Kidney capillary endothelial cell (primary cell): ENCODE data around the gene DRC1.
"Not testable (repeated sequence)": the region's sequence is repeated elsewhere in the genome, so short reads cannot be mapped to it uniquely, and the experiment has no call there.

Experiments used
- DNase-seq: peaks from one replicate; pipeline ENCODE4 v3.0.0-alpha.2; 2018; ENCODE audit warnings: low spot score

Gene DRC1

DNA sequence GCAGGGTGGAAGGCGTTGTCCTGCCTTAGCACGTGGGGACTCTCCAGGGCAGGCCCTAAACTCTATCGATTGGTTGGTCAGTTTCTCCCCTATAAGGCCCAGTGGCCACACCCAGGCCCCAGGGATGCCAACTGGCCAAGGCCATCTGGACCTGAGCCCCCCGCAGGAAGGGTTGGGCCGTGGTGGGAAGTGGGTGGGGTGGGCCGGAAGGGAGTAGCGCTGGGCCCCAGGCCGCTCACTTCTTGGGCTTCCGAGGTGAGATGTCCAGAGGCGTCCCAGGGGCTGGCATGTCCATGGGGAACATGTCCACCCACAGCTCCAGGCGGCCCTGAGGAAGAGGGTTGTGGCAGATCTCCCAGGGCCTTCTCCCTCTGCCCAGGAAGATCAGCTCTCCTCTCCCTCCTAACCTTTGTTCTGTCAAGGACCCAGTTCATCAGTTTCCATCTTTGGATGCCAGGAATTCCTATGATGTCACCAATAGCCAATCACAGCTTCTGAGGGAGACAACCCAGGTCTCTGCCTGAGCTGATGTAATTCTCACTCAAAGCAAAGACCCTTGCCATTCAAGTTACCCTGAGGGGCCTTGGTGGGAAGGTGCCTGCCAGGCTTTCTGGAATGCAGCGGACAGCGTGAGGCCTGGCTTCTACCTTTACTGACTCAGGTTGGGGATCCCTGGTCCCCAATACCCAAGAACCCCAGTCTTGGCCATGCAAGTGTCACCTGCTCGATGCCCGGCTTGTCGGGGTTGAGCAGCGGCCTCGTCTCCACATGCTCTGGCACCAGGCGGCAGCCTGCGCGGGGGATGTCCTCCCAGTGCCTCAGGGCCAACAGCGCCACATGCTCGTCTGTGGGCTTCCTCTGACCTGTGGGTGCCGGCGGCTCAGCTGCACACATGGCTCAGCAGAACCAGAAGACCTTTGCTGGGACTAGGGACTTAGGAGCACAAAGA is 61.8 kb downstream of the DRC1 start:
- no peak for DNase-seq

DNA sequence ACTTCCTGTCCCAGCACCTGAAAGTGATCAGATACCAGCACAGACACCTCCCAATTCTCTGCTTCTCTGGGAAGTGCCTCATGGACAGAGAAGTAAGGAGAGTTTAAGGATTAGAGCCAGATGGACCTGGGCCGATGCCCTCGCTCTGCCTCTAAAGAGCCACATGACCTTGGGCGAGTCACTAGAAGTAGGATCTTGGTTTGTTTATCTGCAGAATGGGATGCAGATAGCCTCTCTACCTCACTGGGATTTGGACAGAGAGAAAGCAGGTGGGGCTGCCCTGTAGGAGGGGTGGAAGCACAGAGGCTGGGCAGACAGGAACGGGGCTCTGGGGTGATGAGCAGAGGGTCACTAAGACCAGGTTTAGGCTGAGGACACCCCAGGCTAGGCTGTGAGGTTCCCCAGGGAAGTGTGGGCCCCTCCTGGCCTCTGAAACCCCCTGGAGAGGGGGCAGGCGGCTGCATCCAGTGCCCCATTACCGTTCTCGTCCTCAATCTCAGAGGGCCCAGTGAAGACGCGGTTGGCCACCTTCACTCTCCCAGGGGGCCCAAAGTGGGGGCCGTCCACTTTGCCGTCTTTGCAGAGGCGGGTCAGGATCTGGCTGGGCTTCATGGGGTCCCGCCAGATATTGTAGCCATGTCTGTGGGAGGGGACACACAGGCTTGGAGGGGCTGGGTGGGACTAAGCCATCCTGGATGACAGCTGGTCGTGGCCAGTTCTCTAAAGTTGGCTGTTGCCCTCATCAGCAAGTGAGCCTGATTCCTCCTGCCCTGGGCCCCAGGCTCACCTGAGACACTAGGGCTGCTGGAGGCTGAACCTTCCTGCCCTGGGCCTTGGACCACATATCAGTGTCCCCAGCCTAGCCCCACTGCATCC is 62.9 kb downstream of the DRC1 start:
- no peak for DNase-seq

DNA sequence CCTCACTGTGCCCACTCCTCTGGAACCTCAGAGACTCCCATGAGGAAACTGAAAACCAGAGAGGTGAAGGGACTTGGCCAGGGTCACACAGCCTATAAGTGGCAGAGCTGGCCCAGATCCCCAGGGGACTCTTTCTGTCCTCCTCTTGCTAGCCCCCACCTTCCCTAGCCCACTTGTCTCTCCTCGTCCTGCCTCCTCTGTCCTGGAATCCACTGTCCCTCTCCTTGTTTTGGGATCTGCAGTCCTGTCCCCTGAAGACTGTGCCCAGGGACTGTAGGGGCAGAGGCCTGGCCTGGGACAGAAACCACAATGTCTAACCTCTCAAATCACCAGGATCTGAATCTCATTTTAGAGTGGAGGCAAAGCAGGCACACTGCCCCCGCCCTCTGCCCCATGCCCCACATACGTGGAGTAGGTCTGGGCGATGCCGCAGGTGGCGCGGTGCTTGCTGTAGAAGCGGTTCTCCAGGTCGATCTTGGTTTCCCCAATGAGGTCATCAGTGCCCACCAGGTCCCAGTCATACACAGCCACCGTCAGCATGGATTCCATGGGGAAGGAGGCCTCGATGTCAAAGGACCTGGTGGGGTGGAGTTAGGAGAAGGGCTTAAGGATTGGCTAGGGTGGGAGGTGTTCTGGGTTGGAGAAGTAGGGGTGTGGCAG is 63.7 kb downstream of the DRC1 start:
- DNase-seq, result no peak

DNA sequence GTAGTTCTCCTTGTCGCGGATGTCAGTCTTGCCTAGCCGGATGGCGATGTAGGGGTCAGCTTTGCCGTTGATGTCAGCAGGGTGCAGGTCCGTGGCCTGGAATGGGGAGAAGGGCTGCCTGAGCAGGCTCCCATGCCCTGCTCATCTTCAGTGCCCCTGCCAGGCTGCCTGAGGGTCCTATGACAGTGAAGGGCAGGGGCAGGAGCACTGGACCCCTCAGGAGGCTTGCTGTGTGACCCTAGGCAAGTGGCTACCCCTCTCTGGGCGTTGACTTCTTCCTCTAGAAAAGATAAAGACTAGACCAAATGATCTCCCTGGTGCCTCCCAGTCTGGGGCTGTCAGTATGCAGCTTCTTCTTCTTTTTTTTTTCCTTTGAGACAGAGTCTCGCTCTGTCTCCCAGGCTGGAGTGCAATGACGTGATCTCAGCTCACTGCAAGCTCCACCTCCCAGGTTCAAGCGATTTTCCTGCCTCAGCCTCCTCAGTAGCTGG is 64.3 kb downstream of the DRC1 start:
- no peak for DNase-seq

DNA sequence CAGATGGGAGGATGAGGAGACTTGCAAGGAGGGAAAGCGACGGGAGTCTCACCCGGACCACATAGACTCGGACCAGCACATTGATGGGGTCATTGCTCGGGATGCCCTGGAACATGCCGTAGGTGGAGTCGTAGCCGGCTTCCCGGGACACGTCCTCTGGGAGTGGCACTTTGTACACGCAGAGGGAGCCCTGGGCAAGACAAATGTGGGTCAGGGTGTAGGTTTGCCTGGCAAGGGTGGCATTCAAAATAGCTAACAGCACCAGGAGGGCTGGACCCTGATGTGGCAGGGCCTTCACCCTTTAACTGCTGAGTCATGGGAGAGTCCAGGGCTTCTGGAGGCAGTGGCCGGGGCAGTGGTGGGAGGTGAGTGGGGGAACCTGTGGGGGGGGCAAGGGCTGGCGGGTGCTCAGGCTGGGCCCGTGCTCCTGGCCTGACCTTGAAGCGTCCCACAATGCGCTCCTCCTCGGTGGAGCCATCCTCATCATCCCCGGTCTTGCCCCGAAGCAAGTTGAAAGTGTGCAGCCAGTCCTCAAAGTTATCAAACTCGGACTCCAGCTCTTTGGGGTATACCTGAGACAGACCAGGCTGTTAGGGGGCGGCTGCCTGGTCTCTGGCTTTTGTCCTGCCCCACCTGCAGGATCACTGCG is 65.1 kb downstream of the DRC1 start:
- no peak for DNase-seq

DNA sequence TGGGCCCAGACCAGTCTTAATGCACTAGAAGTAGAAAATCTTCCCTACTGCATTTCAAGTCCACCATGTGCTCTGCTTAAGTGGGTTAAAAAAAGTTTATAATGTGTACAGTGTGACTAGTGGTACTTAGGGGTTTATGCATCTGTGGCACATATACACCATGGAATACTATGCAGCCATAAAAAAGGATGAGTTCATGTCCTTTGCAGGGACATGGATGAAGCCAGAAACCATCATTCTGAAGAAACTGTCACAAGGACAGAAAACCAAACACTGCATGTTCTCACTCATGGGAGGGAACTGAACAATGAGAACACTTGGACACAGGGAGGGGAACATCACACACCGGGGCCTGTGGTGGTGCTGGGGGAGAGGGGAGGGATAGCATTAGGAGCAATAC is 66.8 kb downstream of the DRC1 start:
- not testable (repeated sequence) for DNase-seq

DNA sequence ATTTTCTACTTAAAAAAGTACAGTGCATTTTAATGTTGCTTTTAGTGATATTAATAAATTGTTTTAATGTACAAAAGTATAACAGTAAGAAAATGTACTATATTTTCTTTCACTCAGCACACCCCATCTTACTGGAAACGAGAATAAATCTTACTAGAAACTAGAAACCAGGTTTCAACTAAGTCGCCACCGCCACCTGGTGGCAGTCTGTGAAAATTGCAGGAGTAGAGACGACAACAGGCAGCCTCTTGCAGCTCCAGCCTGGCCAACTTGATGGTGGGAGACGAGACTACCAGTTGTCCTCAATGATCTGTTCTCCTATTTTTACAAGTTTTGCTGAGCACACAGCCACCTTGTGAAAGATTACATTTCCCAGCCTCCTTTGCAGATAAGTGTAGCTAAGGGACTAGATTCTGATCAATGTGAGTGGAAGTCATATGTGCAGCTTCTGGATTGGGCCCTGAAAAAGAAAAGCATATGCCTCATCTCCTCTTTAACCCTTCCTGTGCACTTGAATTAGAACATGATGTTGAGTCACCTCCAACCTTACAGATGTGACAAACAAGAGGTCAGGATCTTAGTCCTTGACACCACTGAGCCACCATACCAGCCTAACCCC is 67.5 kb downstream of the DRC1 start:
- peak; percentile 61 for DNase-seq

DNA sequence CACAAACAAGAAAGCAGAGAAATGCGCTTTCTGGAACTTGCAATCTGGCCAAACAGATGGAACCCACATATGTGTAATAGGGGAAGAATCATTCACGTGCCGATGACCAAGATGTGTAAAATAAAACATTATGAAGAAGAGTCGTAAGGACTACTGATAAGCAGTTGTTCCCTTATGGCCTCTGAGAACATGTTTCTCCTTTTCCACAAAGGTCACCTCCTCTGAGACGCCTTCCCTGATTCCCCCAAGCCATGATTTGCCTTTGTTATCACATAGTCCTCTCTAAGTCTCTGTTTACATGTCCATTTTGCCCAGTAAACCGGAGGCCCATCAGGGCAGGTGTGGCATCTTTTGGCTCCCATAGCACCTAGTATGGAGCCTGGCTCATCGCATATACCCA is 68.2 kb downstream of the DRC1 start:
- DNase-seq, result no peak

DNA sequence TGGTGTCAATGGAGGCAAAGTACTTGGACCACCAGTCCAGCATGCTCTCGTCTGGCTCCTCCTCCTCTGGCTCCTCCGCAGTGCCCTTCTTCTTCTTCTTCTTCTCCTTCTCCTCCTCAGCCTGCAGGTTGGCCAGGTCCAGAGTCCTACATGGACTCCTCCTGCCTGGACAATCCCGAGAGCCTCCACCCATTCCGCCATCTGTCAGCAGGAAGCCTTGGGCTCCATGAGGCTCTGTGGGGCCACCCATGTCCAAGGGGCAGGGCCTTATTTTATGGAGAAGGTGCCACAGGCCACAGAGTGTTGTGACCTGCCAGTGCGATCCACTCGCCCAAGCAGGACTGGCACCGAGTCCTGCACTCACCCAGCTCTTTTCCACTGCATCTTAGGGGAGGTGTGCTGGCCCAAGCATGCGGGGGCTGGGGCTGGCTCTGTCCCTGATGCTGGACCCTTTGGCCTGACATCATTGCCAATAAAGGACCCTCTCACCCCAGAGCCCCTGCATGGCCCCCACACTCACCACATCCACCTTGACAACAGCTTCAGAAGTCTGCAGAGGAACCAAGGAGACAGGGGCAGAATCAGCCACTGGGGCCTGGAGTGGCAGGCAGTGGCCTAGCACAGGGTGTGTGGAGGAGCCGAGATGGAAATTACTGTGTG is 69.0 kb downstream of the DRC1 start:
- no peak for DNase-seq

DNA sequence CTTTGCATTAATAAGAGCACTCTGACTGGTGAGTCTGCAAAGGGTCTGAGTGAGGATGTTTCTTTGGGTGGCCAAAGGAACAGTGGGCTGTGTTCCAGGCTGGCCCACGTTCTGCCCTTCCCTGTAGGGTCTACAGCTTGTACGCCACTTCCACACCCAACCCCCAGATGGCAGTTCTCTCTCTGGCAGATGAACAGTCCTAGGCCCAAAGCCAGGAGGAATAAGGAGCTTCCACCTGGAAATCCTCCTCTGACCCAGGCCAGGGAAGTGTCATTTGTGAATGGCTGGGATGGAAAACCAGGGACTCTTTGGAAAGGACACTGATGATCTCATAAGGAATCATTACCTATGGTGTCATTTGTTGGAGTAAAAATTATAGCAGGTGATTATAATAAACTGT is 69.6 kb downstream of the DRC1 start:
- DNase-seq, result no peak

DNA sequence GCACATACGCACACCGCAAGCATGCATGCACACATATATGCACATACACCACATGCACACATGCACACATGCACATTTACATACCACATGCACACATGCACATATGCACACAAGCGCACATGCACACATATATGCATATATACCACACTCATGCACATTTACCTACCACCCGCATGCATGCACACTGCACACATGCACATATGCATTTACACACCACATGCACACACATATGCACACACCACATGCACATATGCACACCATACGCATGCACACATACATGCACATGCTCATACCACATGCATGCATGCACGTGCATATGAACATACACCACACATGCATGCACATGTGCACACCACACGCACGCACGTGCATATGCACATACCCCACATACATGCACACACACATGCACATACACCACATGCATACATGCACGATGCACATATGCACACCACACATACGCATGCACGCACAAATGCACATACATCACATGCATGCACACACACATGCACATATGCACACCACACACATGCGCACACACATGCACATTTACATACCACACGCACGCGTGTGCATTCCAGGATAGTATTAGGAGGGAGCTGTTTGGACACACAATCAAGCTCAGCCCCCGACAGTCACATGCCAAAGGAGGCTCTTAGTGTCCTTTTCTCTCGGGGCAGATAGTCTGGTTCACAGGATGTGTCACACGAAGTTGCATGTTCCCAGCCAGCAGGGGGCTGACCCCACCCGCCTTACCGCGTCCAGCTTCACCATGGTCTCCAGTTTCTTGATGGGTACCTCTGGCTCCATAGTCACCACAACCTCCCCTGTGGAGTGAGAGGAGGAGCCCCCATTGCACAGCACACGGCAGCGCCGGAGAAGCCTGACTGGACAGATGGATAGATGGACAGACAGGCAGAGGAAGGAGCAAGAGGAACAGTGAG is 70.3 kb downstream of the DRC1 start:
- no peak for DNase-seq

DNA sequence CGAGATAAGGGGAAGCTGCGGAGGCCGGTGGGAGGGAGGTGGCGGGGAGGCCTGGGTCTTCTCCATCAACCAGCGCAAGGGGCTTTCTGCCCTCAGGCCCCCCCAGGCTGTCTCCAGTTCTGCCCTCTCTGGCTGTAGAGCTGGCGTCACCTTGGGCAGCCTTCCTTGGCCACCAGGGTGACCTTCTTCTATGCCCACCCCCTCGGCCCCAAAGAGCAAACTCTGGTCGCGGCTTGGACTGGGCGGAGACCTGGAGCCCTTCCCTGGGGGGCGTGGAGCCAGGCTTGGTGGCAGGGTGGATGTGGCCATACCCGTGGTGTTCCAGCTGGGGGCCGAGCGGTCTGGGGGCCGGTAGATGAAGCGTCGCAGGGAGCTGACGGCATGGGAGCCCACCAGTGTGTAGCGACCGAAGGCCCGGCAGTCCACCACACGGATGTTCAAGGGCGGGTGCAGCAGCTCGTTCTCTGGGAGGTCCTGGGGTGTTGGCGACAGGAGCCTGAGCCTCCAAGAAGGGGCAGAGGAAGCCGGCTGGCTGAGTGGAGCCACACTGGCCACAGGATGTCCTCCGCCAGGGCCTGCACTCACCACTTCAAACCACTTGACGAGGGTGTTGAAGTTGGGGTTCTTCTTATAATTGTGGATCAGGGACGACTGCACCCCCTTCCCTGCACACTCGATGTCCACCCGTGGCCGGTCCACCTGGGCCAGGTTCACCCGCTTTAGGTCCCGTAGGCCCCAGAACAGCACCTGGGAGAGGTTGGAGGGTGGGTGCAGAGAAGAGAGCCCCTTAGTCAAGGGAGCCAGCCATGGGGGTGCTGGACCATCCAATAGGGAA is 71.3 kb downstream of the DRC1 start:
- DNase-seq, result no peak

DNA sequence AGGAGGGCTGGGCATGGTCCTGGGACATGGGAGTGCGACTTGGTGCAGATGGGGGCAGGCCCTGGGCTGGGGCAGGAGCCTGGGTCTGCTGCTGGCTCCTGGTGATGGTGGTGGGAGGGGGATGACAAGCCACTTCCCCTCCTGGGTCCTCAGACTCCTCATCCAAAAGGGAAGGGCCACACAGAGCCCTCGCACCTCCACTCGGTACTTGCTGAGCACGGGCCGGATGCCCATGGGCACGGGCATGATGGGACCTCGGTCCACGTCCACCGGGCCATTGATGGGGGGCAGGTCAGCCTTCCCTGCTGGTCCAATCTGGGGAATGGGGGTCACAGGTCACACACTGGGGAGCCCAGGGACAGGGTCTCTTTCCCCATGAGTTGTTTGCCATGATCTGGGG is 72.1 kb downstream of the DRC1 start:
- no peak for DNase-seq

DNA sequence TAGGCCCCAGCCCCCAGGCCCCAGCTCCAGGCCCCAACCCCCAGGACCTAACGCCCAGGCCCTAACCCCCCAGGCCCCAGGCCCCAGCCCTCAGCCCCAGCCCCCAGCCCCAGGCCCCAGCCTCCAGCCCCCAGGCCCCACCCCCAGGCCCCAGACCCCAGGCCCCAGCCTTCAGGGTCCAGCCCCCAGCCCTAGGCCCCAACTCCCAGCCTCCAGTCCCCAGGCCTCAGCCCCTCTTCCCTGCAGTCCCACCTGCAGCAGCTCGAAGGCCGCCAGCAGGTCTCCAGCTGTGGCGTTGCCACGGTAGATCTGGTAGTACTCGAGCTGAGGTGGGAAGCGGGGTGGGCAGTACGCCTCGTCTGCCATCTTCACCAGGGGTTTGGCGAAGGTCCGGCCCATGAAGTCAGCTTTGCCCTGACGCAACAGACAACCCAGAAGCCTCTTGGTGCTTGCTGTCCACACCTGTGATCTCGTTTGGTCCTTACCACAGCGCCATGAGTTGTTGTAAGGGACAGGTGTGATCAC is 72.6 kb downstream of the DRC1 start:
- no peak for DNase-seq

DNA sequence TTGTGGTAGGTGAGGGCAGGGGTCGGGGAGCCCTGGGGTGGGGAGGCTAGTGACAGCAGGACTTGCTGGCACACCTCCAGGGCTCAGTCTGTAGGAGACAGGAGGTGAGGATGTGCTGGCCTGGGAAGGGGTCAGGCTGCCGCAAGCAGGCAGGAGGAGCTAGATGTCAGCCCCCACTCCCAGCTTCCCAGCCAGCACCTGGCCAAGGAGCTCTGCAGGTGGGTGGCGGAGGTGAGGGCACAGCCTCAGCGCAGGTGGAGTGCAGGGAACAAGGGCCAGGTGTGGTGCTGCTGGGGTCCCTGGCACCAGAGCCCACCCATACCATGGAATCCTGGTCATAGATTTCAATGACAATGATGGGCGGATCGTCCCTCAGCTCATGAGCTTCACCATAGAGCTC is 73.3 kb downstream of the DRC1 start:
- DNase-seq, result no peak

DNA sequence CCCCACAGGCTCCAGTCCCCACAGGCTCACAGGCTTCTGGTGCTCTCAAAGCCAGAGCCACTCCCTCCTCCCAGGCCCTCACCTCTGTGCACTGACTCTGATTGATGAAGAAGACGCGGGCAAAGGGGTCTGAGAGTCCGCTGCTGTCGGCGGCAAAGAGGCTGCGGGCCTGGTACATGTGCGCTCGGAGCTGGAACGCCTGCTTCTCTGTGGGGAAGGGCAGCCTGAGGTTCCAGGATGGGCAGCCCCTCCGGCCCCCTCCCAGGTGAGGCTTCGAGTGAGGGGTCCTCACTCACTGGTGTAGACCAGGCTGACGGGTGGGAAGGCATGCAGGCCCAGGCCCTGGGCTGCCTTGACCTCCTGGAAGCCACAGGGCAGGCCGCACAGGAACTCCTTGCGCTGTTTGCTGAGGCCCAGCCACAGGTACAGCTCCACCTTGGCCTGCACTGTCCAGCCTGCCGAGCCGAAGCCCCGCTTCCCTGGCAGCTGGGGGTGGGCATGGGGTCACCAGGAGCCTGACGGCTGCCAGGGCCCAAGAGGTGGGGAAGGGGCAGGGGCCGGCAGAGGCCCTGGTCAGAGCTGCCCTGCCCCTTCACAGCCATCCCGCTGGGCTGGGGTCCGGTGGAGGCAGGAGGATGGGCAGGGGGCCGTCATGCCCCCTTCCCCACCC is 74.2 kb downstream of the DRC1 start:
- DNase-seq, result no peak

DNA sequence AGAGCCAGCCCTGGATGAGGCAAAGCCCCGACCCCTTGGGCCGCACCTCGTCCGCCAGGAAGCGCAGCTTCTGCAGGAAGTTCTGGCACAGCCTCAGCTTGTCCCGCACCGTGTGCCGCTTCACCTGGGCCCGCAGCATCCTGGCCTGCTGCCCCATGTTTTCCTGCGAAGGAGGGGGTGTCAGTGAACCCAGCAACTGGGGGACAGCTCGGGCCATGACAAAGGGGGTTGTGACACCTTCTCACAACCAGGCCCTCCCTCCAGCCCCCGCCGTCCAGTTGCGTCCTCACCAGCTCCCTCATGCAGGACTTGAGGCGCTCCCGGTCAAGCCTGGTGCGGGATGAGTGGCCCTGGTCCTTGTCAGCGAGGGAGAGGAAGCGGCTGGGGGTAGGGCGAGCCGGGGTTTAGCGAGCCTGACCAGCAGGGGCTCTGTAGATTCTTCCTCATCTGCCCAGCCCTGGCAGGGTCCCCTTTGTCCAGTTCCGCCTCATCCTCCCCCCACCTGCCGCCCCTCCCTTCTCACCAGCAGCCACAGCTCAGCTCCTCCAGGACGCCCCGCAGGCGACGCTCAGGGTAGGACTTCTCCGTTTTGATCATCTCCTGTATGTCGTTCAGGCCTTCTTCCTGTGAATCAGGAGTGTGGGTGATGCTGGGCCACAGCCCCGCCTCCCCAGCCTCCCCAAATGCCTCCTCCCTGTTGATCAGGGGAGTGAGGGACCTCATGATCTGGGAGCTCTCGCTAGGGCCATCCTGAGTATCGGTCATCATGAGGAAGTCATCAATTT is 75.6 kb downstream of the DRC1 start:
- DNase-seq, result no peak
